ENCODE results near the gene GIGYF2.

The GIGYF2 gene

GRCh38 chr2:232728785-232729184 is 31.7 kb downstream of the GIGYF2 start:
- TF ChIP-seq ZFX (IDR thresholded peaks at IDR 0.05) (no peak), CTCF (conservative IDR thresholded peaks at IDR 0.05) (no peak)
- H3K27ac ChIP-seq = no peak overlapping the region

GRCh38 chr2:232731470-232731869 is 34.3 kb downstream of the GIGYF2 start:
- no peak for TF ChIP-seq ZFX (IDR thresholded peaks at IDR 0.05)
- TF ChIP-seq CTCF (conservative IDR thresholded peaks at IDR 0.05) = no peak
- H3K27ac ChIP-seq = no peak overlapping the region

- peak overlapping the region; percentile 25; the same call in 1 of the 2 replicates for H3K27ac ChIP-seq
- no peak for TF ChIP-seq ZFX (IDR thresholded peaks at IDR 0.05)
- TF ChIP-seq CTCF (conservative IDR thresholded peaks at IDR 0.05) = no peak
These were observed 44.2 kb downstream of the GIGYF2 start for GRCh38 chr2:232741294-232741693.

GRCh38 chr2:232741972-232742371 is 44.8 kb downstream of the GIGYF2 start:
- no peak for TF ChIP-seq CTCF (conservative IDR thresholded peaks at IDR 0.05)
- no peak for TF ChIP-seq ZFX (IDR thresholded peaks at IDR 0.05)
- 0 out of 2 replicates have a peak overlapping the region, but pooled peaks have one; percentile 31 for H3K27ac ChIP-seq

- TF ChIP-seq ZFX (IDR thresholded peaks at IDR 0.05) (no peak), CTCF (conservative IDR thresholded peaks at IDR 0.05) (no peak)
- peak overlapping the region; percentile 93 for H3K27ac ChIP-seq
These were observed 47.8 kb downstream of the GIGYF2 start for GRCh38 chr2:232744963-232745362.

- H3K27ac ChIP-seq = no peak overlapping the region
- TF ChIP-seq CTCF (conservative IDR thresholded peaks at IDR 0.05) (no peak), ZFX (IDR thresholded peaks at IDR 0.05) (no peak)
These were observed 50.9 kb downstream of the GIGYF2 start for GRCh38 chr2:232748038-232748437.

GRCh38 chr2:232749331-232749730 is 52.2 kb downstream of the GIGYF2 start:
- TF ChIP-seq ZFX (IDR thresholded peaks at IDR 0.05) = no peak
- no peak overlapping the region for H3K27ac ChIP-seq

- TF ChIP-seq CTCF (conservative IDR thresholded peaks at IDR 0.05) (no peak), ZFX (IDR thresholded peaks at IDR 0.05) (no peak)
- no peak overlapping the region for H3K27ac ChIP-seq
These were observed 53.1 kb downstream of the GIGYF2 start for GRCh38 chr2:232750135-232750671.
